ENCODE results near the gene CCDC192. TPM values are rescaled to one million over a fixed set of nuclear protein-coding genes. Genes with fewer than 3 reads are reported as not detected.

The CCDC192 gene
- polyA plus RNA-seq, 1 donor from 2014 or later: not detected

DNA sequence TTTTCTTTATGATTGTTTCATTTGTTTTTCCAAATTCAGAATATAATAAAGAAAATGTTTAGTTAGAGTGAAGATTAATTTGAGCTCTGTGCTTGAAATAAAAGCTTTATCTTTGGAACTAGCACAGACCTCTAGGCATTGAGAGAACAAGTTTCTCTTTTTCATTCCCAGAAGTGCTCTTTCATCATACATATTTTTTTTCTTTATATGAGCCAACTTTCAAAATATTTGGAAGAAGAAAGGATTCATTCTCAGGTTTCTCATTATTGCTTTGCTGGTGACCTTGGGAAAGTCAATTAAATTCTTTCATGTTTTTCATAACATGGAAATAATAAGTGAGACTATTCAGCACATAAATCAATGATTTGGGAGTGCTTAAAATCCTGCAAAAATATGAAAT, 37.5 kb upstream of the CCDC192 start:
- Histone ChIP-seq H3K4me2 (ENCODE audit: low read length) (no peak overlapping the region), H3K27me3 (ENCODE audit: insufficient read depth, low read depth, low read length) (no peaks in the 10 kb centered on the region), H4K20me1 (ENCODE audit: insufficient read depth) (no peaks in the 10 kb centered on the region), H2AFZ (ENCODE audit: low read depth, low read length) (no peak overlapping the region), H3F3A (ENCODE audit: insufficient read depth, low read length, poor library complexity, severe bottlenecking) (no peaks in the 10 kb centered on the region), H3K79me2 (replicated peaks; ENCODE audit: insufficient read depth, low read length) (no peaks in the 10 kb centered on the region), H3K36me3 (ENCODE audit: insufficient read depth, low read length) (no peaks in the 10 kb centered on the region), H3K9me2 (ENCODE audit: insufficient read depth, low read length) (no peaks in the 10 kb centered on the region), H3K27ac (ENCODE audit: low read length) (no peak overlapping the region), H3K9ac (ENCODE audit: low read length) (no peak overlapping the region), H3K9me3 (ENCODE audit: low read length) (no peaks in the 10 kb centered on the region), H3K4me3 (ENCODE audit: low read length) (no peak overlapping the region)
- TF ChIP-seq EP300 (conservative IDR thresholded peaks at IDR 0.05; ENCODE audit: poor library complexity, severe bottlenecking) (no peak), SMC3 (conservative IDR thresholded peaks at IDR 0.05; ENCODE audit: poor library complexity) (no peak), RAD21 (conservative IDR thresholded peaks at IDR 0.05) (no peak), MXI1 (conservative IDR thresholded peaks at IDR 0.05; ENCODE audit: poor library complexity, severe bottlenecking) (no peak), TAF1 (IDR thresholded peaks at IDR 0.05; ENCODE audit: low read depth) (no peak), EZH2 (IDR thresholded peaks at IDR 0.05; ENCODE audit: borderline replicate concordance, insufficient read depth, low read length, poor library complexity, severe bottlenecking) (no peak), POLR2AphosphoS5 (IDR thresholded peaks at IDR 0.05) (no peak)
- TF ChIP-seq, protein P1, sequence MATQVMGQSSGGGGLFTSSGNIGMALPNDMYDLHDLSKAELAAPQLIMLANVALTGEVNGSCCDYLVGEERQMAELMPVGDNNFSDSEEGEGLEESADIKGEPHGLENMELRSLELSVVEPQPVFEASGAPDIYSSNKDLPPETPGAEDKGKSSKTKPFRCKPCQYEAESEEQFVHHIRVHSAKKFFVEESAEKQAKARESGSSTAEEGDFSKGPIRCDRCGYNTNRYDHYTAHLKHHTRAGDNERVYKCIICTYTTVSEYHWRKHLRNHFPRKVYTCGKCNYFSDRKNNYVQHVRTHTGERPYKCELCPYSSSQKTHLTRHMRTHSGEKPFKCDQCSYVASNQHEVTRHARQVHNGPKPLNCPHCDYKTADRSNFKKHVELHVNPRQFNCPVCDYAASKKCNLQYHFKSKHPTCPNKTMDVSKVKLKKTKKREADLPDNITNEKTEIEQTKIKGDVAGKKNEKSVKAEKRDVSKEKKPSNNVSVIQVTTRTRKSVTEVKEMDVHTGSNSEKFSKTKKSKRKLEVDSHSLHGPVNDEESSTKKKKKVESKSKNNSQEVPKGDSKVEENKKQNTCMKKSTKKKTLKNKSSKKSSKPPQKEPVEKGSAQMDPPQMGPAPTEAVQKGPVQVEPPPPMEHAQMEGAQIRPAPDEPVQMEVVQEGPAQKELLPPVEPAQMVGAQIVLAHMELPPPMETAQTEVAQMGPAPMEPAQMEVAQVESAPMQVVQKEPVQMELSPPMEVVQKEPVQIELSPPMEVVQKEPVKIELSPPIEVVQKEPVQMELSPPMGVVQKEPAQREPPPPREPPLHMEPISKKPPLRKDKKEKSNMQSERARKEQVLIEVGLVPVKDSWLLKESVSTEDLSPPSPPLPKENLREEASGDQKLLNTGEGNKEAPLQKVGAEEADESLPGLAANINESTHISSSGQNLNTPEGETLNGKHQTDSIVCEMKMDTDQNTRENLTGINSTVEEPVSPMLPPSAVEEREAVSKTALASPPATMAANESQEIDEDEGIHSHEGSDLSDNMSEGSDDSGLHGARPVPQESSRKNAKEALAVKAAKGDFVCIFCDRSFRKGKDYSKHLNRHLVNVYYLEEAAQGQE (IDR thresholded peaks at IDR 0.05; ENCODE audit: borderline replicate concordance): no peak
- TF ChIP-seq, protein P2, sequence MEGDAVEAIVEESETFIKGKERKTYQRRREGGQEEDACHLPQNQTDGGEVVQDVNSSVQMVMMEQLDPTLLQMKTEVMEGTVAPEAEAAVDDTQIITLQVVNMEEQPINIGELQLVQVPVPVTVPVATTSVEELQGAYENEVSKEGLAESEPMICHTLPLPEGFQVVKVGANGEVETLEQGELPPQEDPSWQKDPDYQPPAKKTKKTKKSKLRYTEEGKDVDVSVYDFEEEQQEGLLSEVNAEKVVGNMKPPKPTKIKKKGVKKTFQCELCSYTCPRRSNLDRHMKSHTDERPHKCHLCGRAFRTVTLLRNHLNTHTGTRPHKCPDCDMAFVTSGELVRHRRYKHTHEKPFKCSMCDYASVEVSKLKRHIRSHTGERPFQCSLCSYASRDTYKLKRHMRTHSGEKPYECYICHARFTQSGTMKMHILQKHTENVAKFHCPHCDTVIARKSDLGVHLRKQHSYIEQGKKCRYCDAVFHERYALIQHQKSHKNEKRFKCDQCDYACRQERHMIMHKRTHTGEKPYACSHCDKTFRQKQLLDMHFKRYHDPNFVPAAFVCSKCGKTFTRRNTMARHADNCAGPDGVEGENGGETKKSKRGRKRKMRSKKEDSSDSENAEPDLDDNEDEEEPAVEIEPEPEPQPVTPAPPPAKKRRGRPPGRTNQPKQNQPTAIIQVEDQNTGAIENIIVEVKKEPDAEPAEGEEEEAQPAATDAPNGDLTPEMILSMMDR (IDR thresholded peaks at IDR 0.05; ENCODE audit: poor library complexity, severe bottlenecking): no peak

DNA sequence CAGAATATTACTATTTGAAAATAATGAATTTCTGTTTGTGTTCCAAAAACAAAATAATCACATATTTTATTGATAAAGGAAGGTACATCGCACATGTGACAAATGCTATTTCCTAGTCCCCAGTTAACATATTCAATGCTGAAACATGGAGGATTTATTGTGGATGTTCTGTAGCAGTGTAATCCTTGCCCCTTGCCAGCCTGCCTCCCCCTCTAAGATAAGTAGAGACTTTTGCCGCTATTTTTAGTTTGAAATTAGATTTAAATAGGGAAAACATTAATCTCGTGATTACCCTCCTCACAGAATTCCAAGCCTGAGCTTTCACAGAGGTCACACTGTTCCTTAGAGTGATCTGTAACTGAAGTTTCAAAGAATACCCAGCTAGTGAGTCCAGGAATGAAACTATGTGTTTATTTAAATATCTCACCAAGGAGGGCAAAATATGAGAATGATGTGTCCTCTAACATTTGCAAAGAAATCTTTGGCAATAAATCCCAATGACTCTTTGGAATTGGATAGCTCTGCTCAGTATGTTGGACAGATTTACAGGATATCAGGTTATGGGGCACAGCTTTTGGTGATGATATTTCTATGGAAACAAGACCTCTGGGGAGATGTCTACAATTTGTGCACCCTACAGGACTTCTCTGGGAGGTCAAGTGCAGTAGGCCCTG, 37.0 kb upstream of the CCDC192 start:
- H3K9me2 ChIP-seq (ENCODE audit: insufficient read depth, low read length): no peaks in the 10 kb centered on the region
- H3K27me3 ChIP-seq (ENCODE audit: insufficient read depth, low read depth, low read length): no peaks in the 10 kb centered on the region
- no peak overlapping the region for H3K27ac ChIP-seq (ENCODE audit: low read length)
- no peak overlapping the region for H3K4me2 ChIP-seq (ENCODE audit: low read length)
- H2AFZ ChIP-seq (ENCODE audit: low read depth, low read length): no peak overlapping the region
- TF ChIP-seq SMC3 (conservative IDR thresholded peaks at IDR 0.05; ENCODE audit: poor library complexity) (no peak), MXI1 (conservative IDR thresholded peaks at IDR 0.05; ENCODE audit: poor library complexity, severe bottlenecking) (no peak), RAD21 (conservative IDR thresholded peaks at IDR 0.05) (no peak), EP300 (conservative IDR thresholded peaks at IDR 0.05; ENCODE audit: poor library complexity, severe bottlenecking) (no peak), TAF1 (IDR thresholded peaks at IDR 0.05; ENCODE audit: low read depth) (no peak), EZH2 (IDR thresholded peaks at IDR 0.05; ENCODE audit: borderline replicate concordance, insufficient read depth, low read length, poor library complexity, severe bottlenecking) (no peak), POLR2AphosphoS5 (IDR thresholded peaks at IDR 0.05) (no peak)
- TF ChIP-seq, protein P2 (IDR thresholded peaks at IDR 0.05; ENCODE audit: poor library complexity, severe bottlenecking): no peak
- TF ChIP-seq, protein P1 (IDR thresholded peaks at IDR 0.05; ENCODE audit: borderline replicate concordance): no peak
- H4K20me1 ChIP-seq (ENCODE audit: insufficient read depth): no peaks in the 10 kb centered on the region
- no peaks in the 10 kb centered on the region for H3K9me3 ChIP-seq (ENCODE audit: low read length)
- H3K9ac ChIP-seq (ENCODE audit: low read length): no peak overlapping the region
- H3K79me2 ChIP-seq (replicated peaks; ENCODE audit: insufficient read depth, low read length): no peaks in the 10 kb centered on the region
- no peak overlapping the region for H3K4me3 ChIP-seq (ENCODE audit: low read length)
- H3F3A ChIP-seq (ENCODE audit: insufficient read depth, low read length, poor library complexity, severe bottlenecking): no peaks in the 10 kb centered on the region
- no peaks in the 10 kb centered on the region for H3K36me3 ChIP-seq (ENCODE audit: insufficient read depth, low read length)

Data from neural cell (in vitro differentiated cells).